ENCODE data around the gene CNTRL.
"Not testable (repeated sequence)": the region's sequence is repeated elsewhere in the genome, so short reads cannot be mapped to it uniquely, and the experiment has no call there.

CNTRL gene

GRCh38 chr9:121074370-121075250 lies at the start of gene CNTRL:
TSS of gene CNTRL (plus strand) at chr9:121074955. CDS start at chr9:121088327, 13,372 bp downstream.
- DNase-seq: peak; percentile 81

DNA sequence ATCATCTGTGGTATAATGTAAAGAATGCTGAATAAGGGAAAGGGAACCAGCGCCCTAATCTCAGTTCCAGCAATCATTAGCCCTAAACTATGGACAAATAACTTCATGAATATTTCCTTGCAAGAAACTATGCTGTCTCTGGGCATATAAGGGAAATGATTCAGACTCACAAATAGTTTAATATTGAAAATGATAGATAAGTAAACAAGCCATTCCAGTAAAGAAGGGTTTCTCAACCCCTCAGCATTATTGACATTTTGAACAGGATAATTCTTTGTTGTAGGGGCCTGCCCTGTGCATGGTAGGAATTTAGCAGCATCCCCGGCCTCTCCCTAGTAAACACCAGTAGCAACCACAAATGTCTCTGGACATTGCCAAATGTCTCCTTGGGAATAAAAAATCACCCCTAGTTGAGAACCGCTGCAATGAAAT lies 48.5 kb upstream of the CNTRL start:
- DNase-seq: no peak

DNA sequence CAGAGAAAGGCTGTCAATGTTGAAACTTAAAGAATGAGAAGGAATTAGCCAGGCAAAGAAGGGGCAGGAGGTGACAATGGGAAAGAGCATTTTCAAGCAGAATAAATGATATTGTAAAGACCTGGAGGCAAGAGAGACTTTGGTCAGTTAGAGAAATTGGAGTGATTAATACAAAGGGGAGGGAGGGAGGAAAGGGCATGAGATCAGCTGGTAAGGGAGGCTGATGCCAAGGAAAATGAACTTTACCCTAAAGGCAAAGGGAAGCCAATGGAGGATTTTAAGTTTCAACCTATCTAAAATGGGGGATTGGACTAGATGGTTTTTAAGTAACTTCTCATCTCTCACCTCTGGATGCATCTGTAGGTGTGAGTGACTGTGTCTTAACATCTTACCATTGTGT lies 48.0 kb upstream of the CNTRL start:
- DNase-seq: no peak

DNA sequence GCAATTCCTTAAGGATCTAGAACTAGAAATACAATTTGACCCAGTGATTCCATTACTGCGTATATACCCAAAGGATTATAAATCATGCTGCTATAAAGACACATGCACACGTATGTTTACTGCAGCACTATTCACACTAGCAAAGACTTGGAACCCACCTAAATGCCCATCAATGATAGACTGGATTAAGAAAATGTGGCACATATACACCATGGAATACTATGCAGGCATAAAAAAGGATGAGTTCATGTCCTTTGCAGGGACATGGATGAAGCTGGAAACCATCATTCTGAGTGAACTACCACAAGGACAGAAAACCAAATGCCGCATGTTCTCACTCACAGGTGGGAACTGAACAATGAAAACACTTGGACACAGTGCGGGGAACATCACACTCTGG lies 46.5 kb upstream of the CNTRL start:
- DNase-seq: not testable (repeated sequence)

GRCh38 chr9:121029469-121029868 lies 45.3 kb upstream of the CNTRL start:
- DNase-seq: no peak

- DNase-seq: no peak
Observed at GRCh38 chr9:121034529-121034928, 40.2 kb upstream of the CNTRL start.

- not testable (repeated sequence) for DNase-seq
Observed at GRCh38 chr9:121035717-121036116, 39.0 kb upstream of the CNTRL start.

GRCh38 chr9:121038362-121038761 lies 36.4 kb upstream of the CNTRL start:
- no peak for DNase-seq

GRCh38 chr9:121038804-121039203 lies 36.0 kb upstream of the CNTRL start:
- no peak for DNase-seq

DNA sequence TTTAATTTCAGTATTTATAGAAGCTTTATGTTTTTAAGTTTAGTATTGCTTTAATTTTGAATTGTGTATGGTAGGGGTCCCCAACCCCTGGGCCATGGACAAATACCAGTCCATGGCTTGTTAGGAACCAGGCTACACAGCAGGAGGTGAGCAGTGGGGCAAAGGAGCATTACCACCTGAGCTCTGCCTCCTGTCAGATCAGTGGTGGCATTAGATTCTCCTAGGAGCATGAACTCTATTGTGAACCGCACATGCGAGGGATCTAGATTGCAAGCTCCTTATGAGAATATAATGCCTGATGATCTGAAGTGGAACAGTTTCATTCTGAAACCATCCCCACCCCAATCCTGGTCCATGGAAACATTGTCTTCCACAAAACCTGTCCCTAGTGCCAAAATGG lies 26.6 kb upstream of the CNTRL start:
- DNase-seq: no peak

GRCh38 chr9:121048618-121049017 lies 26.1 kb upstream of the CNTRL start:
- DNase-seq: no peak

- DNase-seq: no peak
Observed at GRCh38 chr9:121050128-121050988, 24.4 kb upstream of the CNTRL start, which contains the start of gene C5. TSS of gene C5 (minus strand) at chr9:121050275. CDS start at chr9:121050246, 29 bp downstream.

DNA sequence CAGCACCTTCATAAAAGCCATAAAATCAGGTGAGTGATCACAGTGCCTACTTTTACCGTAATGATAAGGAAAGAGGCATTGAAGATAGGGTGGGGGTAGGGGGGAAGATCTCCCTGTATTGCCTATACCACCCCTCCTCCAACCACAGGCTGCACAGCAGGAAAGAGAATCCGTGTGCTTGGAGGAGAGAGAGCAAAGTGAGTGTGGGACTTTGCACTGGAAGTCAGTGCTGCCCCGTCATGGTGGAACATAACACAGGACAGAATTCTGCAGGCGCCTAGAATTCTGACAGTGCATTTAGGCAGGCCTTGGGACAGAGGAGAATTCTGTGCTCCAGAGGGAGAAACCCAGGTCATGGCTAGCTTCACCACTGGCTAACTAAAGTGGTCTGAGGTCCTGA lies 21.2 kb upstream of the CNTRL start:
- no peak for DNase-seq

DNA sequence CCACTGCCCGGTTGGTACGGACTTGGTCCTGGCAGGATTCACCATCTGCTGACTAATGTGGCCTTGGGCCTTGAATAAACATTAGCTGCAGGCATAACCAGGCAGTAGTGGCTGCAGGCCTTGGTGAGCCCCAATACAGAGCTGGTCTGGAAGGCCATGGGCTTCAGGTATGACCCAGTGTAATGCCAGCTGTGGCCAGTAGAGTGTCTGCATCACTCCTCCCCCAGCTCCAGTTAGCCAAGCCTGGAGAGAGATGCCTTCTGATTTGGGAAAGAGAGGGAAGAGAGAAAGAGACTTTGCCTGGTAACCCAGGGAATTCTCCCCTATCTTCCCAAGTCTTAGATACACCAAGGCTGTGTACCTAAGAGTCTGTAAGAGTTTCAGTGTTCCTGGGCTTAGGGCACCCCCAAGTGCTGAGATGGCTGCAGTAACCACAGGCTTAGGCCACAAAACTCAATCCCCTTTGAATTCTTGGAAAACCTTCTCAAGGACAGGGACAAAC lies 19.1 kb upstream of the CNTRL start:
- DNase-seq: no peak

- no peak for DNase-seq
Observed at GRCh38 chr9:121057821-121058220, 16.9 kb upstream of the CNTRL start.

- no peak for DNase-seq
Observed at GRCh38 chr9:121059513-121059912, 15.2 kb upstream of the CNTRL start.

DNA sequence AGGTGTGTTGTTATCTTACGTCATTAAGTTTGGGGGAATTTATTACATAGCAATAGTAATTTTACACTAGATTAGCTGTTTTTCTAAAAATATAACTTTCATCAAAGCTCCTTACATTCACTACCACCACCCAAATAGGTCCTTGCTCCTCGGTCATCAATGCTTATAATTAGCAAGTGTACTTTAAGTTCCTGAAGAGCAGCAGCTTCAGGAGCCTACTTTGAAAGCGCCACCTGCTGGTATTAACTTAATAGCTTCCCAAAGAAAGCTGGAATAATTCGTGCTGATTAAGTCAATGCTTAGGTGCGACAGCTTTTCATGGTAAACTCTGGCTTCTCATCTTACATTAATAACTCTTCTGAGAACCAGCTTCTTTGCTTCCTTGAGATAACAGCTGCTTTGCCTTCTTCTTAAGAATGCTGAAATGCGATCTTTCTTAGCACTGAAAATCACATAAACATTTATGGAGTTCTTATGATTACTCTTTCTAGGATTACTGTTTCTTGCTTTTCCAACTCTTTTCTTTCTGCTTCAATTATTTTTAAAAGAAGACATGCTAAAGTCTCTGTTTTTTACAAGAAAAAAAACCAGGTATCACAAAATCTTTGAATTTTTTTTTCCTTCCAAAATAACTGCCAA lies 14.6 kb upstream of the CNTRL start:
- DNase-seq: peak; percentile 29

DNA sequence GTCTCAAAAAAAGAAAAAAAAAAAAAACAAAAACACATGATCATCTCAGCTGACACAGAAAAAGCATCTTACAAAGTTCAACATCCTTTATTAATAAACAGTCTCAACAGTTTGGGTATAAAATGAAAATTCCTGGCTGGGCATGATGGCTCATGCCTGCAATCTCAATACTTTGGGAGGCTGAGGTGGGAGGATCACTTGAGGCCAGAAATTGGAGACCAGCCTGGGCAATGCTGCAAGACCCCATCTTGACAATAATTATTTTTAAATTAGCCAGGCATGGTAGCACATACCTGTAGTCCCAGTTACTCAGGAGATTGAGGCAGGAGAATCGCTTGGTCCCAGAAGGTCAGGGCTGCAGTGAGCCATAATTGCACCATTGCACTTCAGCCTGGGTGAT lies 7.9 kb upstream of the CNTRL start:
- no peak for DNase-seq

- DNase-seq: no peak
Observed at GRCh38 chr9:121067640-121068039, 7.1 kb upstream of the CNTRL start.

DNA sequence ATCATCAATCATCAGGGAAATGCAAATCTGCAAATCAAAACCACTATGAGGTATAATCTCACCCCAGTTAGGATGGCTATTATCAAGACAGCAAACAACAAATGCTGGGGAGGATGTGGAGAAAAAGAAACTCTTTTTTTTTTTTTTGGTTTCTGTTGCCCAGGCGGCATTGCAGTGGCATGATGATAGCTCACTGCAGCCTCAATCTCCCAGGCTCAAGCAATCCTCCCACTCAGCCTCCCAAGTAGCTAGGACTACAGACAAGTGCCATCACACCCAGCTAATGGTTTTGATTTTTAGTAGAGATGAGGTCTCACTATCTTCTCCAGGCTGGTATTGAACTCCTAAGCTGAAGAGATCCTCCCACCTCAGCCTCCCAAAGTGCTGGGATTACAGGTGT lies 5.4 kb upstream of the CNTRL start:
- no peak for DNase-seq

DNA sequence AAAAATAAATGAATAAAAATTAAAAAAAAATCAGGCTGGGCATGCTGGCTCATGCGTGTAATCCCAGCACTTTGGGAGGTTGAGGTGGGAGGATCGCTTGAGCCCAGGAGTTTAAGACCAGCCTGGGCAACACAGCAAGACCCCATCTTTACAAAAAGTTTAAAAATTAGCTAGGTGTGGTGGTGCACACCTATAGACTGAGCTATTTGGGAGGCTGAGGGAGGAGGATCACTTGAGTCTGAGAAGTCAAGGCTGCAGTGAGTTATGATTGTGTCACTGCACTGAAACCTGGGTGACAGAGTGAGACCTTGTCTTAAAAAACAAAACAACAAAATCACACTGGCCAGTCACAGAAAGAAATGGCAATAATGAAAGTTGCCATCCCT lies 3.4 kb upstream of the CNTRL start:
- no peak for DNase-seq

- no peak for DNase-seq
Observed at GRCh38 chr9:121071756-121072421, 2.9 kb upstream of the CNTRL start.

- no peak for DNase-seq
Observed at GRCh38 chr9:121073038-121073437, 1.7 kb upstream of the CNTRL start.
